Mucosa of rectum (tissue), 2 donors: ENCODE results near the gene USP6.
"Not testable (repeated sequence)": the region's sequence is repeated elsewhere in the genome, so short reads cannot be mapped to it uniquely, and the experiment has no call there.

ENCODE experiments used
- H3K27ac ChIP-seq, 2 donors: one replicate each; pipeline ENCODE4 v1.7.0; 2013; ENCODE audit warnings: inconsistent platforms in 2 of 2, low read depth in 2 of 2, low read length in 2 of 2
- H3K27me3 ChIP-seq, 2 donors: one replicate each; pipeline ENCODE4 v1.7.0; 2013; ENCODE audit warnings: low read length in 2 of 2; ENCODE audit not compliant: control insufficient read depth in 2 of 2, insufficient read depth in 2 of 2
- H3K36me3 ChIP-seq, 2 donors: one replicate each; pipeline ENCODE4 v1.7.0; 2013; ENCODE audit warnings: low read length in 2 of 2; ENCODE audit not compliant: control insufficient read depth in 2 of 2, insufficient read depth in 2 of 2
- H3K4me1 ChIP-seq, 2 donors: one replicate each; pipeline ENCODE4 v1.7.0; 2013; ENCODE audit warnings: low read length in 2 of 2, mild to moderate bottlenecking in 1 of 2; ENCODE audit not compliant: control insufficient read depth in 2 of 2, insufficient read depth in 2 of 2
- H3K4me3 ChIP-seq, 2 donors: one replicate each; pipeline ENCODE4 v1.7.0; 2013; ENCODE audit warnings: low read length in 2 of 2
- H3K9ac ChIP-seq, 2 donors: one replicate each; pipeline ENCODE4 v1.7.0; 2013; ENCODE audit warnings: low read length in 2 of 2, low read depth in 1 of 2, mild to moderate bottlenecking in 1 of 2
- H3K9me3 ChIP-seq, 2 donors: one replicate each; pipeline ENCODE4 v1.7.0; 2013; ENCODE audit warnings: low read length in 2 of 2; ENCODE audit not compliant: control insufficient read depth in 2 of 2
- donor health status: healthy.
- donor health status: Normal muscosa, but diverticular disease.

The USP6 gene

GRCh38 chr17:5128905-5129535 lies 13.2 kb downstream of the USP6 start:
- Histone ChIP-seq H3K27ac (no peak overlapping the region), H3K36me3 (no peaks in the 10 kb centered on the region), H3K9ac (no peak overlapping the region), H3K4me3 (no peak overlapping the region), H3K27me3 (no peaks in the 10 kb centered on the region), H3K9me3 (no peaks in the 10 kb centered on the region), H3K4me1 (no peaks in the 10 kb centered on the region)

GRCh38 chr17:5129770-5130169 lies 13.9 kb downstream of the USP6 start:
- not testable (repeated sequence) for H3K9me3 ChIP-seq, H3K4me1 ChIP-seq, H3K36me3 ChIP-seq, H3K9ac ChIP-seq, H3K27me3 ChIP-seq, H3K4me3 ChIP-seq, H3K27ac ChIP-seq

GRCh38 chr17:5130261-5130660 lies 14.4 kb downstream of the USP6 start:
- H3K4me1 ChIP-seq, H3K9ac ChIP-seq, H3K36me3 ChIP-seq, H3K9me3 ChIP-seq, H3K4me3 ChIP-seq, H3K27me3 ChIP-seq, H3K27ac ChIP-seq: not testable (repeated sequence)

- H3K4me1 ChIP-seq, H3K9ac ChIP-seq, H3K27me3 ChIP-seq, H3K9me3 ChIP-seq, H3K4me3 ChIP-seq, H3K36me3 ChIP-seq, H3K27ac ChIP-seq: not testable (repeated sequence)
These were observed 14.9 kb downstream of the USP6 start for GRCh38 chr17:5130687-5131086.

- H3K9me3 ChIP-seq, result no peaks in the 10 kb centered on the region
- H3K9ac ChIP-seq, result no peak overlapping the region
- no peaks in the 10 kb centered on the region for H3K4me1 ChIP-seq
- H3K36me3 ChIP-seq, result no peaks in the 10 kb centered on the region
- H3K27me3 ChIP-seq, result no peaks in the 10 kb centered on the region
- H3K4me3 ChIP-seq, result no peak overlapping the region
- no peak overlapping the region for H3K27ac ChIP-seq
These were observed 15.4 kb downstream of the USP6 start for GRCh38 chr17:5131146-5131715.

GRCh38 chr17:5131799-5132502 lies 16.1 kb downstream of the USP6 start:
- not testable (repeated sequence) for H3K9me3 ChIP-seq, H3K4me1 ChIP-seq, H3K4me3 ChIP-seq, H3K9ac ChIP-seq, H3K27ac ChIP-seq, H3K36me3 ChIP-seq, H3K27me3 ChIP-seq

GRCh38 chr17:5132503-5133225 lies 16.8 kb downstream of the USP6 start:
- H3K36me3 ChIP-seq, H3K4me1 ChIP-seq, H3K27ac ChIP-seq, H3K4me3 ChIP-seq, H3K9ac ChIP-seq, H3K9me3 ChIP-seq, H3K27me3 ChIP-seq: not testable (repeated sequence)

GRCh38 chr17:5133311-5133710 lies 17.5 kb downstream of the USP6 start:
- Histone ChIP-seq H3K9ac (no peak overlapping the region), H3K27me3 (no peaks in the 10 kb centered on the region), H3K36me3 (no peaks in the 10 kb centered on the region), H3K4me1 (no peaks in the 10 kb centered on the region), H3K27ac (no peak overlapping the region), H3K9me3 (no peaks in the 10 kb centered on the region), H3K4me3 (no peak overlapping the region)

GRCh38 chr17:5133961-5134360 lies 18.1 kb downstream of the USP6 start:
- not testable (repeated sequence) for H3K27me3 ChIP-seq, H3K4me1 ChIP-seq, H3K9me3 ChIP-seq, H3K36me3 ChIP-seq, H3K27ac ChIP-seq, H3K4me3 ChIP-seq, H3K9ac ChIP-seq

GRCh38 chr17:5134571-5134970 lies 18.7 kb downstream of the USP6 start:
- not testable (repeated sequence) for H3K4me1 ChIP-seq, H3K9ac ChIP-seq

More at GRCh38 chr17:5134571-5134970, 18.7 kb downstream of the USP6 start:
- not testable (repeated sequence) for H3K27me3 ChIP-seq, H3K36me3 ChIP-seq, H3K27ac ChIP-seq, H3K9me3 ChIP-seq, H3K4me3 ChIP-seq
